K562 (cell line): ENCODE measurements around the gene ASS1. TPM values are rescaled to one million over a fixed set of nuclear protein-coding genes. Genes with fewer than 3 reads are reported as not detected.

Experiments
- ARNT ChIP-seq, 2 experiments: fragments of 450-650 bp; IDR thresholded peaks; 2 replicates each; pipeline ENCODE4 v1.6.1; 2016; ENCODE audit warnings: mild to moderate bottlenecking in 1 of 2
- ELF4 ChIP-seq: fragments of 450-650 bp; formaldehyde crosslinking; IDR thresholded peaks from 2 replicates; pipeline ENCODE4 v1.4.0; 2022; ENCODE audit warnings: missing genetic modification characterization
- HMGN3 ChIP-seq: IDR thresholded peaks from 2 replicates; pipeline ENCODE4 v1.6.1; 2011; ENCODE audit warnings: borderline replicate concordance, low read depth, mild to moderate bottlenecking, mixed read lengths, low read length; ENCODE audit not compliant: insufficient read length; ENCODE audit errors: extremely low read depth
- NFE2 ChIP-seq: IDR thresholded peaks from 2 replicates; pipeline ENCODE4 v1.6.1; 2014; ENCODE audit warnings: antibody characterized with exemption, low read depth
- RBBP5 ChIP-seq: fragments of 200-600 bp; sonication (generic); IDR thresholded peaks from 2 replicates; pipeline ENCODE4 v1.6.1; 2012; ENCODE audit warnings: borderline replicate concordance, mild to moderate bottlenecking, low read length, control low read depth, inconsistent platforms; ENCODE audit not compliant: insufficient read depth, poor library complexity, severe bottlenecking
- SREBF1 ChIP-seq: fragments of 150-350 bp; IDR thresholded peaks from 2 replicates; pipeline ENCODE4 v1.6.1; 2014; ENCODE audit warnings: antibody characterized with exemption, low read depth, low read length, borderline replicate concordance
- ZC3H11A ChIP-seq: IDR thresholded peaks from 2 replicates; pipeline ENCODE4 v1.6.1; 2012; ENCODE audit warnings: low read depth, low read length, improper control_type of control experiment
- ZEB2 ChIP-seq: fragments of 450-650 bp; IDR thresholded peaks from 2 replicates; pipeline ENCODE4 v1.6.1; 2016
- ZNF146 ChIP-seq: IDR thresholded peaks from one replicate; pipeline ENCODE4 v1.6.1; 2018; ENCODE audit warnings: missing compliant biosample characterization; ENCODE audit not compliant: unreplicated experiment
- ZNF76 ChIP-seq: fragments of 250-450 bp; sonication (Bioruptor Pico); IDR thresholded peaks from 2 replicates; pipeline ENCODE4 v1.4.0; 2020; ENCODE audit warnings: mild to moderate bottlenecking, moderate library complexity, borderline replicate concordance
- polyA plus RNA-seq, 8 experiments: library from polyadenylated mRNA; depleted of rRNA in 4 of 8; stranded (reverse) in 5 of 8; unstranded in 3 of 8; fragments of >200 nt; fragmentation: Nextera tagmentation in 2 of 8; fragmentation: Illumina TruSeq in 1 of 8; extraction: Ambion mirVana in 2 of 8; extraction: Trizol in 1 of 8; gene quantifications; 2 replicates each; pipeline versions ENCODE4 v1.2.1 to v1.2.3, GENCODE V29; 2011 to 2014; ENCODE audit warnings: inconsistent platforms in 1 of 8, missing spikeins in 1 of 8
- total RNA-seq, 7 experiments: library from RNA; depleted of rRNA in 6 of 7; stranded (reverse); fragments of >200 nt in 6 of 7; fragmentation: Illumina TruSeq in 2 of 7; extraction: Trizol in 2 of 7; gene quantifications; 2 replicates each; pipeline versions ENCODE4 v1.2.1 to v1.2.3, GENCODE V29; 2011 to 2021; ENCODE audit warnings: low replicate concordance in 1 of 7
- TF ChIP-seq, protein P1 (sequence below): fragments of 250-450 bp; sonication (Bioruptor Pico); IDR thresholded peaks from 2 replicates; pipeline ENCODE4 v1.4.0; 2020; ENCODE audit warnings: mild to moderate bottlenecking, moderate library complexity
- TF ChIP-seq, protein P2 (sequence below): fragments of 450-650 bp; IDR thresholded peaks from 2 replicates; pipeline ENCODE4 v1.6.1; 2016; ENCODE audit warnings: mild to moderate bottlenecking, moderate library complexity

ASS1 gene
- total and polyA plus RNA-seq, 9 of the 15 experiments (the other 6 are each of a cell fraction or from before 2014, with no cell fraction given) = 1.5 to 5.7 (median 3.7) TPM

DNA sequence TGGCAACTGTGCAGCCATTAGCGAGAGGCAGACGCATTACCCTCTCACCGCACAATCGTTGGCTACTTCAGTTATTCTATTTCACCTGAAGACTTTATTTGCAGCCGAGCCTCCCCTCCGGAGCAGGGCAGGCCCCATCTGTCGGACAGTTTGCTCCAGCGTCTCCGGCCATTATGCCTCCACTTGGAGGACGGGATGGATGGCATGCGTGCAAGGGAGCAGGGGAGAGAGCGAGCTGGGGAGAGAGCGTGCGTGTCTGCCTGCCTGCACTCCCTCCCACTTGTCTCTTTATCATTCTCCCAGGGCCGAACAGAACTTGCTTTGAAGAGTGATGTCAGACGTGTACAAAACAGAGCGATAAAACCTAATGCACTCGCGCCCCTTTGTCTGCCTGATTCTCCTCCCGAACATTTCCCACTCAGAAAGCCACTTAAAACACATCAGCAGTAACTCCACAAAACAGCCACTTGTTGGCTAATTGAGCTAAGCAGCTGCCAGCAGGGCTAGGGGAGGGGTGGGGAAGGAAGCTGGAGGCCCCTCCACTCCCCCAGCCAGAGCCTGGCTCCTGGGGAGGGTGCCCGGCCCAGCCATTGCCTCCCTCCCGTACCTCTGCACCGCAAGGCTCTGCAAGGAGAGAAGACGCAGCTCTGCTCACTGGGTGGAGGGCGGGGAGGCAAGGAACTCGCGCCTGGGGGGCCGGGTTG lies 91.2 kb downstream of the ASS1 start (continued):
- TF ChIP-seq, protein P1, sequence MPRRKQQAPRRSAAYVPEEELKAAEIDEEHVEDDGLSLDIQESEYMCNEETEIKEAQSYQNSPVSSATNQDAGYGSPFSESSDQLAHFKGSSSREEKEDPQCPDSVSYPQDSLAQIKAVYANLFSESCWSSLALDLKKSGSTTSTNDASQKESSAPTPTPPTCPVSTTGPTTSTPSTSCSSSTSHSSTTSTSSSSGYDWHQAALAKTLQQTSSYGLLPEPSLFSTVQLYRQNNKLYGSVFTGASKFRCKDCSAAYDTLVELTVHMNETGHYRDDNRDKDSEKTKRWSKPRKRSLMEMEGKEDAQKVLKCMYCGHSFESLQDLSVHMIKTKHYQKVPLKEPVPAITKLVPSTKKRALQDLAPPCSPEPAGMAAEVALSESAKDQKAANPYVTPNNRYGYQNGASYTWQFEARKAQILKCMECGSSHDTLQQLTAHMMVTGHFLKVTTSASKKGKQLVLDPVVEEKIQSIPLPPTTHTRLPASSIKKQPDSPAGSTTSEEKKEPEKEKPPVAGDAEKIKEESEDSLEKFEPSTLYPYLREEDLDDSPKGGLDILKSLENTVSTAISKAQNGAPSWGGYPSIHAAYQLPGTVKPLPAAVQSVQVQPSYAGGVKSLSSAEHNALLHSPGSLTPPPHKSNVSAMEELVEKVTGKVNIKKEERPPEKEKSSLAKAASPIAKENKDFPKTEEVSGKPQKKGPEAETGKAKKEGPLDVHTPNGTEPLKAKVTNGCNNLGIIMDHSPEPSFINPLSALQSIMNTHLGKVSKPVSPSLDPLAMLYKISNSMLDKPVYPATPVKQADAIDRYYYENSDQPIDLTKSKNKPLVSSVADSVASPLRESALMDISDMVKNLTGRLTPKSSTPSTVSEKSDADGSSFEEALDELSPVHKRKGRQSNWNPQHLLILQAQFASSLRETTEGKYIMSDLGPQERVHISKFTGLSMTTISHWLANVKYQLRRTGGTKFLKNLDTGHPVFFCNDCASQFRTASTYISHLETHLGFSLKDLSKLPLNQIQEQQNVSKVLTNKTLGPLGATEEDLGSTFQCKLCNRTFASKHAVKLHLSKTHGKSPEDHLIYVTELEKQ (CRISPR knock-in tag) = no peak
- TF ChIP-seq HMGN3 (peak; percentile 48), ZC3H11A (no peak), SREBF1 (no peak), ELF4 (CRISPR knock-in tag) (no peak), ARNT (IDR thresholded peaks at IDR 0.05) (peak in 1 of 2 experiments; percentile 49; a peak in 1 of 4 replicates), NFE2 (0 out of 2 replicates have a peak, but pooled peaks have one; percentile 14), ZEB2 (peak; percentile 46; the same call in 1 of the 2 replicates), ZNF76 (CRISPR knock-in tag) (no peak), RBBP5 (peak; percentile 76), ZNF146 (no peak)
- TF ChIP-seq, protein P2, sequence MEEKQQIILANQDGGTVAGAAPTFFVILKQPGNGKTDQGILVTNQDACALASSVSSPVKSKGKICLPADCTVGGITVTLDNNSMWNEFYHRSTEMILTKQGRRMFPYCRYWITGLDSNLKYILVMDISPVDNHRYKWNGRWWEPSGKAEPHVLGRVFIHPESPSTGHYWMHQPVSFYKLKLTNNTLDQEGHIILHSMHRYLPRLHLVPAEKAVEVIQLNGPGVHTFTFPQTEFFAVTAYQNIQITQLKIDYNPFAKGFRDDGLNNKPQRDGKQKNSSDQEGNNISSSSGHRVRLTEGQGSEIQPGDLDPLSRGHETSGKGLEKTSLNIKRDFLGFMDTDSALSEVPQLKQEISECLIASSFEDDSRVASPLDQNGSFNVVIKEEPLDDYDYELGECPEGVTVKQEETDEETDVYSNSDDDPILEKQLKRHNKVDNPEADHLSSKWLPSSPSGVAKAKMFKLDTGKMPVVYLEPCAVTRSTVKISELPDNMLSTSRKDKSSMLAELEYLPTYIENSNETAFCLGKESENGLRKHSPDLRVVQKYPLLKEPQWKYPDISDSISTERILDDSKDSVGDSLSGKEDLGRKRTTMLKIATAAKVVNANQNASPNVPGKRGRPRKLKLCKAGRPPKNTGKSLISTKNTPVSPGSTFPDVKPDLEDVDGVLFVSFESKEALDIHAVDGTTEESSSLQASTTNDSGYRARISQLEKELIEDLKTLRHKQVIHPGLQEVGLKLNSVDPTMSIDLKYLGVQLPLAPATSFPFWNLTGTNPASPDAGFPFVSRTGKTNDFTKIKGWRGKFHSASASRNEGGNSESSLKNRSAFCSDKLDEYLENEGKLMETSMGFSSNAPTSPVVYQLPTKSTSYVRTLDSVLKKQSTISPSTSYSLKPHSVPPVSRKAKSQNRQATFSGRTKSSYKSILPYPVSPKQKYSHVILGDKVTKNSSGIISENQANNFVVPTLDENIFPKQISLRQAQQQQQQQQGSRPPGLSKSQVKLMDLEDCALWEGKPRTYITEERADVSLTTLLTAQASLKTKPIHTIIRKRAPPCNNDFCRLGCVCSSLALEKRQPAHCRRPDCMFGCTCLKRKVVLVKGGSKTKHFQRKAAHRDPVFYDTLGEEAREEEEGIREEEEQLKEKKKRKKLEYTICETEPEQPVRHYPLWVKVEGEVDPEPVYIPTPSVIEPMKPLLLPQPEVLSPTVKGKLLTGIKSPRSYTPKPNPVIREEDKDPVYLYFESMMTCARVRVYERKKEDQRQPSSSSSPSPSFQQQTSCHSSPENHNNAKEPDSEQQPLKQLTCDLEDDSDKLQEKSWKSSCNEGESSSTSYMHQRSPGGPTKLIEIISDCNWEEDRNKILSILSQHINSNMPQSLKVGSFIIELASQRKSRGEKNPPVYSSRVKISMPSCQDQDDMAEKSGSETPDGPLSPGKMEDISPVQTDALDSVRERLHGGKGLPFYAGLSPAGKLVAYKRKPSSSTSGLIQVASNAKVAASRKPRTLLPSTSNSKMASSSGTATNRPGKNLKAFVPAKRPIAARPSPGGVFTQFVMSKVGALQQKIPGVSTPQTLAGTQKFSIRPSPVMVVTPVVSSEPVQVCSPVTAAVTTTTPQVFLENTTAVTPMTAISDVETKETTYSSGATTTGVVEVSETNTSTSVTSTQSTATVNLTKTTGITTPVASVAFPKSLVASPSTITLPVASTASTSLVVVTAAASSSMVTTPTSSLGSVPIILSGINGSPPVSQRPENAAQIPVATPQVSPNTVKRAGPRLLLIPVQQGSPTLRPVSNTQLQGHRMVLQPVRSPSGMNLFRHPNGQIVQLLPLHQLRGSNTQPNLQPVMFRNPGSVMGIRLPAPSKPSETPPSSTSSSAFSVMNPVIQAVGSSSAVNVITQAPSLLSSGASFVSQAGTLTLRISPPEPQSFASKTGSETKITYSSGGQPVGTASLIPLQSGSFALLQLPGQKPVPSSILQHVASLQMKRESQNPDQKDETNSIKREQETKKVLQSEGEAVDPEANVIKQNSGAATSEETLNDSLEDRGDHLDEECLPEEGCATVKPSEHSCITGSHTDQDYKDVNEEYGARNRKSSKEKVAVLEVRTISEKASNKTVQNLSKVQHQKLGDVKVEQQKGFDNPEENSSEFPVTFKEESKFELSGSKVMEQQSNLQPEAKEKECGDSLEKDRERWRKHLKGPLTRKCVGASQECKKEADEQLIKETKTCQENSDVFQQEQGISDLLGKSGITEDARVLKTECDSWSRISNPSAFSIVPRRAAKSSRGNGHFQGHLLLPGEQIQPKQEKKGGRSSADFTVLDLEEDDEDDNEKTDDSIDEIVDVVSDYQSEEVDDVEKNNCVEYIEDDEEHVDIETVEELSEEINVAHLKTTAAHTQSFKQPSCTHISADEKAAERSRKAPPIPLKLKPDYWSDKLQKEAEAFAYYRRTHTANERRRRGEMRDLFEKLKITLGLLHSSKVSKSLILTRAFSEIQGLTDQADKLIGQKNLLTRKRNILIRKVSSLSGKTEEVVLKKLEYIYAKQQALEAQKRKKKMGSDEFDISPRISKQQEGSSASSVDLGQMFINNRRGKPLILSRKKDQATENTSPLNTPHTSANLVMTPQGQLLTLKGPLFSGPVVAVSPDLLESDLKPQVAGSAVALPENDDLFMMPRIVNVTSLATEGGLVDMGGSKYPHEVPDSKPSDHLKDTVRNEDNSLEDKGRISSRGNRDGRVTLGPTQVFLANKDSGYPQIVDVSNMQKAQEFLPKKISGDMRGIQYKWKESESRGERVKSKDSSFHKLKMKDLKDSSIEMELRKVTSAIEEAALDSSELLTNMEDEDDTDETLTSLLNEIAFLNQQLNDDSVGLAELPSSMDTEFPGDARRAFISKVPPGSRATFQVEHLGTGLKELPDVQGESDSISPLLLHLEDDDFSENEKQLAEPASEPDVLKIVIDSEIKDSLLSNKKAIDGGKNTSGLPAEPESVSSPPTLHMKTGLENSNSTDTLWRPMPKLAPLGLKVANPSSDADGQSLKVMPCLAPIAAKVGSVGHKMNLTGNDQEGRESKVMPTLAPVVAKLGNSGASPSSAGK = peak; percentile 69
